HG02885 (cell line): ENCODE data around the gene MKNK1.

Experiments
- ATAC-seq: cut with Tn5 transposase; IDR thresholded peaks from one replicate; pipeline ENCODE4 v1.9.1; 2021; ENCODE audit warnings: mild to moderate bottlenecking; ENCODE audit not compliant: unreplicated experiment, poor library complexity

Gene MKNK1

GRCh38 chr1:46510998-46511365 is 93.1 kb downstream of the MKNK1 start:
- ATAC-seq: no peak

DNA sequence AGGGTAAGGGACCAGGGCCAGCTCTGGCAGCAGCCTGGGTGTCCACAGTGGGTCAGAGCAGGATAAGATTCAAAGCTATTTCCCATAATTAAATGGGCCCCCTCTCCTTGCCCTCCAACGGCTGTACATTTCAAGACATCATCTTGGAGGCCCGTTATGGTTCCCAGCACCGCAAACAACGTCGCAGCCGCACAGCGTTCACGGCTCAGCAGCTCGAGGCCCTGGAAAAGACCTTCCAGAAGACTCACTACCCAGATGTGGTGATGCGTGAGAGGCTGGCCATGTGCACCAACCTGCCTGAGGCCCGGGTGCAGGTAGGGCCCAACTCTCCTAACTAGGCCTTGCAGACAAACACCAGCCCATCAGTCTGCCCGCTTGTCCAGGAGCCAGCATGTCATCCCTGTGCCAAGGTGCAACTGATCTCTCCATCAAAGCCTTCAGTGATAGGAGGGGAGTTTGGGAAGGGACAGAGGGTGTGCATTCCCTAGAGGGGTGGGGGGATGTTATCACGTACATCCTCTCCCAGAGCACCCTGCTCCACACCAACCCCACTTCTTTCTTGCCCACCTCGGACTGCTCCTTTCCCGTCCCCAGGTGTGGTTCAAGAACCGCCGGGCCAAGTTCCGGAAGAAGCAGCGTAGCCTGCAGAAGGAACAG is 93.6 kb downstream of the MKNK1 start:
- ATAC-seq: no peak

- ATAC-seq: no peak
Observed at GRCh38 chr1:46508757-46509156, 95.3 kb downstream of the MKNK1 start.
